NCI-H1092 (cell line): ENCODE results near the gene NRDE2.
"Not testable (repeated sequence)": the region's sequence is repeated elsewhere in the genome, so short reads cannot be mapped to it uniquely, and the experiment has no call there.

Experiments
- DNase-seq: peaks from one replicate; lab custom pipeline; 2025; lab: John Stamatoyannopoulos, UW

Gene NRDE2

DNA sequence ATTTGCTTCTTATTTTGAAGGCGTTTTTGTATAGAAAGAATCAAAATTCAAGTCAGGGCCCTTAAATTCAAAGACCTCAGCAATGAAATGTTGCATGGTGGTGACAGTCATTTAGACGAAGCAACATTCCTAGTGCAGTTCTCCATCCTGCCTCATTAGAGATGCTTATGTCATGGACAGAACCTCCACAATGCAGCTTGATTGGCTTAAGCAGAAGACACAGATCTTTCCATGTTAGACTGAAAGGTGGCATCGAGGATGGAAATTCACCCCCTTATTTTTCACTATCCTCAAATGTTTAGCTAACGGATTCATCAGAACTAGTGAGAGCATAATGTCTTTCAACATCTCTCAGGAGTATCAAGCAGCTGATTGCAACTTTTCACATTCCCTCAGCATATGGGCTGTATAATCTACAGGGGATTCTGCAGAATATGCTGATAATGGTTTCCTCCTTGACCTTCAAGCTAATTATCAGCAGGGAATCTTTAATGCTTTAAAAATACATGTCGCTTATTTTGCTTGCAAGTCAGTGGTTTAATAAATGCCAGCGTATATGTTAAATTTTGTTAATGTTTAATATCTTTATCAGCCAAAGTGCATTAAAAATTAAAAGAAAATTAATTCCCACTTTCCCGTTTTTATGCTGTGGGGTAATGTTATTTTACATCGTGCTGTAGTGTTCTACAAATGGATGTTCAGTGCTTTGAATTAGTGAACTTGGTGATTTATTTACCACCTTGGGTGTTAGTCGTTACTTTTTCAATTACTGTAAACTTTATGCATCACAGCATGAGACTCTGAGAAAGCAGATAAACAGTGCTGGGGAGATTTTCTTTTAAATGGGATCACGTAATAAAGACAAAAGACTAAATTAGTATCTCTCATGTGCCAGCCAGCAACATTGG lies 12.8 kb upstream of the NRDE2 start:
- DNase-seq = no peak

DNA sequence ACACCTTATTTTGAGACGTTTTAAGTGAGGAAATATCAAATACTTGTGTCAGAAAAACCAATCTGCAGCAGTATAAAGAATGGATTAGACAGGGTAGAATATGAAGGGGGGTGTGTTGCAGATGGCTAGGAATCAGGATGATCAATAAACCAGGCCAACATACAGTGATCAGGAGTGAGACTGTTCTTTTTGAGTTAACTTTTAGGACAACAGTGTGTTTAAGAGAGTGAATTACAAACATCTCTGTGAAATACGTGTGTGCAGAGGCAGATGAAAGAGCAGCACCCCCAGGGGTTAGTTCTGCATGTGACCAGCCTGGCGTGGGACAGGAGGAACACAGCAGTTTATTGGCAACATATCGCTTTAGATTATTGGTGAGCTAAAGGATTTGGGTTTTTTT lies 10.6 kb upstream of the NRDE2 start:
- no peak for DNase-seq

- DNase-seq = no peak
These were observed 10.0 kb upstream of the NRDE2 start for GRCh38 chr14:90341784-90342183.

GRCh38 chr14:90341232-90341631 lies 9.5 kb upstream of the NRDE2 start:
- not testable (repeated sequence) for DNase-seq

GRCh38 chr14:90336985-90337384 lies 5.2 kb upstream of the NRDE2 start:
- DNase-seq = no peak

- DNase-seq = no peak
These were observed 4.7 kb upstream of the NRDE2 start for GRCh38 chr14:90336401-90336800.

DNA sequence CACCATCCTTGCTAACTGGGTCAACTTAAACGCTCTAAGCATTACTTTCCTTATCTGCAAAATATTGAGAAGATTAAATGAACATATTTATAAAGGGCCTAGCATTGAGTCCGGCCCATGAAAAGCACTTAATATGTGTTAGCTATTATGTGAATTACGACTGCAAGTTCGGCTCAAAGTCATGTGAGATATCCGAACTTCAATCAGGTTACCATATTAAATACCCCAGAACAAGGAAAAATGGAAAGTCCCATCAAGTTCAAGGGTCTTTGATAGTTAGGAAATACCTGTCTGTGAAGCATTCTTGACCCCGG lies 487 bp upstream of the NRDE2 start:
- DNase-seq = no peak

GRCh38 chr14:90330203-90331196 lies 1.2 kb downstream of the NRDE2 start:
- DNase-seq = no peak

DNA sequence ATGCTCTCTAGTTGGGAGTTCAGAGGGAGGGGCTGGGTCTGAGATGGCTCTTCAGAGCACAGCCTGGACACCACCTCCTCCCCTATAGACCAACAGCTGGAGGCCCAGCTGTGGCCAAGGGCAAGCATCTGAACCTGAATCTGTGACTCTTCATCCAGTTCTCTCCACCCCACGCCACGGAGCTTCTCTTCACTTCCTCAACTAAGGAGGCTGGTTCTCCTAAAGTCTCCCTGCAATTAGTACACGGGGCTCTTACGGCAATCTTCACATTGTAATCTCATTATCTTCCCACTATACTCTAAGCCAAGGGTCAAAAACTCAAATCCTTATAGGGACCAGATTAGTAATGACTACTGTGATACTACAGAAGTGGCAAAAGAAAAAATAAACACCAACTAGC lies 9.8 kb downstream of the NRDE2 start:
- no peak for DNase-seq

DNA sequence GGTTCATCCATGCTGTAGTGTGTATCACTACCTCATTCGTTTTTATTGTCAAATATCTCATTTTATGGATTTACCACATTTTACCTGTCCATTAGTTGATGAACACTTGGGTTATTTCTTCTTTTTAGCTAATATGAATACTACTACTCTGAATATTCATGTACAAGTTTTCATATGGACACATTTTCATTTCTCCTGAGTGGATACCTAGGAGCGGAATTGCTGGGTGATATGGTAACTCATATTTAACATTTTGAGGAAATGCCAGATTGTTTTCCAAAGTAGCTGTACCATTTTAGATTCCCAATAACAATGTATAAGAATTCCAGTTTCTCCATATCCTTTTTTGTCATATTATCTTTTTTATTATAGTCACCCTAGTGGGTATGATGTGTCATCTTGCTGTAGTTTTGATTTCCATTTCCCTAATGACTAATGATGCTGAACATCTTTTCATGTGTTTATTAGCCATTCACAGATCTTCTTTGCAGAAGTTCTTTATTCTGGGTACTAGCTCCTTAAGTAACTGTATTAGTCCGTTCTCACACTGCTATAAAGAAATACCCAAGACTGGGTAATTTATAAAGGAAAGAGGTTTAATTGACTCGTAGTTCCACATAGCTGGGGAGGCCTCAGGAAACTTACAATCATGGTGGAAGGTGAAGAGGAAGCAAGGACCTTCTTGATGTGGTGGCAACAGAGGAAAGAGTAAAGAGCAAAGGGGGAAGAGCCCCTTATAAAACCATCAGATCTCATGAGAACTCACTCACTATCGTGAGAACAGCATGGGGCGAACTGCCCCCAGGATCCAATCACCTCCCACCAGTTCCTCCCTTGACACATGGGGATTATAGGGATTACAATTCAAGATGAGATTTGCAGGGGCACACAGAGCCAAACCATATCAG lies 11.9 kb downstream of the NRDE2 start:
- DNase-seq = no peak

DNA sequence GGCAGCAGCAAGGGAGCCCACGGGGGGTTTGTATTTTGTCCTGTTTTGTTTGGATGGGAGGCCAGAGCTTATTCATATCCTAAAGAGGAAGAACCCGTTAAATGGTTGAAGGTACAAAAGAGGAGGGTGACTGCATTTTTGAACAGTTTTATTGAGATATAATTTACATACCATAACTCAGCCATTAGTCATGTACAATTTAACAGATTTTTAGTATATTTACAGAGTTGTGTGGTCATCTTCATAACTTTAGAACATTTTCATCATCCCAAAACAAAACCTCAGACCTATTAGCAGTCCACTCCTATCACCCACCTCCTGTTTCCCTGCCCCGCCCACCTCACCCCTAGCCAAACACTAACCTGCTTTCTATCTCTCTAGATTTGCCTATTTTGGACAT lies 12.6 kb downstream of the NRDE2 start:
- DNase-seq = no peak

DNA sequence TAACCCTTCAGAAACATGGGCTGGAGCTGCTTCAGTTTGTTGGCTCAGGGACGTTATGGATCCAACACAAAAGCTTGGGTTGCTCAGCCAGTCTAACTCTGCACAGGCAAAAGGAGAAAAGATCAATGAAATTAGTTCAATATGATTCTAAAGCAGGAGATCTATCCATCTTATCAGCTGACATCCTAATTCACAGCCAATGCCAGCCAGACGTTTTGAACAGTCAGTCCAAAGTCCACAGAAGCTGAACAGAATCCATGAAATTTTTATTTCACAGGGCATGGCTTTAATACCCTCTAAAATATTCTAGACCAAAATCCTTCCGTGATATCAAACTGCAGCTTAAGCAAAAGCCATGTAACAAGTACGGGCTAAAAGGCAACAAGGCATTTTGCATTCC lies 13.7 kb downstream of the NRDE2 start:
- no peak for DNase-seq

DNA sequence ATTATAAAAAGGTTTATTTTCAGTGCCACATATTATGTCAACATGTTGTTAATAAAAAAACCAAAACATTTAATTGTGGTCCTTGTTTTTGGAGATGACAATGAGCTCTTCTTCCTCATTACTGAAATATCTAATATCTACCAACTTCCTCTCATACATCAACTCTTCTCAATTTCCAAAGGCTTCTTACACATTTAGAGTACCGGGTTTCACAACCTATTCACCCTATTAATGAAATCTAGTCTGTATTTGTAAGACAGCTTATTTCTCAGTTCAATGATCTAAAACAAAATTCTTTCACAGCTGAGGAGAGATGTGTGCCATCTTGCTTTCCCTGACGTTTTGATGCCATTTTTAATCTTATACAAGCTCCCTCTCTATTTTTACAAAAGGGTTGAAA lies 14.5 kb downstream of the NRDE2 start:
- no peak for DNase-seq

DNA sequence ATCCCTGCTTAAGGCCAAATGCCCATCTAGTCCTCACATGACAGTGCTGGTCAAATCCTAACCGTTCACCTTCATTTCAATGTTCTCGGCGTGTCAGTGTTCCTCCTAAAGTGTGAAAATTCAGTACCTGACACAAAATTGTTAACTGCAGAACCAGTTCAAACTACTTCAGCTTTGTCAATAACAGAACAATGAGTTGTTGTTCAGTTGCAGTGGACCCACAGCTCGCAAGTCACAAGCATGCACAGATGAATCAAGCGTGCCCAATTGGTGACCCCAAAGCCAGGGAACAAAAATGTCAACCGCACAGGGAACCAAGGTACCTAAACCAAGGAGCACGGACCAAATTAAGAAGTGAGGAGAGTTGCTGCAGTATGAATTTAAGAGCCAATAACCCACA lies 23.2 kb downstream of the NRDE2 start:
- DNase-seq = no peak

GRCh38 chr14:90305176-90305601 lies 26.6 kb downstream of the NRDE2 start:
- peak; percentile 5 for DNase-seq

DNA sequence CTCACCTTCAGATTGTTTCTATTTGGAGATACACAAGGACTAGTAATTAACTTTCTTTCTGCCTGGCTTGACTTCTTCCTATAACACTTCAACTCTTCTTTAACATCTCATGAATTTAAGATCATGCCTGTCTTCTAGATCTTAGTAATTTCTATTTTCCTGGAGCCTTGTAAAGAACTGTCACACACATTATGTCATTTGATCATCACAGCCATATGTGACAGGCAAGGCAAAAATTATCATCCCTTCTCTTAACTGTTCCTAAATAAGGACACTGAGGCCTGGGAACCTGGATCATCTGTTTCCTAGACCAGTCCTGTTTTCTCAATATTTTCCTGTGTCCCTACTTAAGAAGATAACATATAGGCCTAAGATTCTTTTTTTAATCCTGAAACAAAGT lies 27.2 kb downstream of the NRDE2 start:
- DNase-seq = no peak

DNA sequence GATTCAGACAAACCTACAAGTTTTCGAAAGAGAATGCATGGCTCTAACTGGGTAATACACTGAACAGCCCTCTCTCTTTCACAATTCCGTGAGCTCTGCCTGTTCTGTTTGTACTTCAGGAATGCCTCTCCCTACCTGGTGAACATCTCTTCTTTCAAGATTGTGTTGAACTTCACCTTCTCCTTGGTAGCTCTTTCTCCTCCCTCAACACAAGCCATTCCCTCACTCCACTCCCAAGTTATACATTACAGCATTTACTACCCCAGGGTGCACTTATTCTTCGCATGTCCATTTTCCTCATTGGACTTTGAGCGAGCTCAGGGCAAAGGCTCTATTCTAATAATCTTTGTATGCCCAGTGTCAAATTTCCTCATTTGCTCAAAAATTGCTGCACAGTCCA lies 28.3 kb downstream of the NRDE2 start:
- no peak for DNase-seq

DNA sequence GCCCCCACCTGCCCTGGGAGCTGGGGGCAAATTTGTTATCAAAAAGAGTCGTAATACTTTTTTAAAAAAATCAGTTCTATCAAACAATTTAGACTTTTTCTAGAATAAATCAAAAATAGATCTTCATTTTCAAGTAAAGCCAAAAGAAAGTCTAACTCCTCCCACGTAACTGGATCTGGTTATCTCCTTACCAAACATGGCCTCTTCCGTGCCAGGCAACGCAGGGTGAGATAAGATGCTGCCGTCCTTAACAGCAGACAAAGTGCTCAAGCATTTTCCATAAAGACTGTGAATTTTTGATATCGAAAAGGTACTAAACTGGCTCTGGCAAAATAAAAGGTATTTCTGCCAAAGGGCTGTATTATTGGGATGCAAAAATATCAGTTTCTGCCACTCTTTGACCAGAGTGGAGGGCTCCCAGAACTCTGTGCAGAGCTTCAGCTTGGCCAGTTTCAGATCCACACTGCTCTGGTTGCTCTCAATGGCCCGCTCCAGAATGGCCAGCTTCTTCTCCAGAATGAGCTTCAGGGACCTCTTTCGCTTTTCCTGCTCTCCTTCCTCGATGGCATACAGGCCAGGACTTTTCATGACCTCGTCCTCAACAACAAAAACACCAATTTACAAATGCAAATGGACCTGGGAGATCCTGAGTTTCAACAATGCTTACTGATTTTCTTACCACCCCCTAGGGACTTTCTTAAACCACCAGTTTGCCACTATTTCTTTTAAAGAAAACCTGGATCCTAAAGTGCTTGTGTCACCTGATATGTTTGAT lies 29.0 kb downstream of the NRDE2 start:
- DNase-seq = no peak

GRCh38 chr14:90301668-90302090 lies 30.1 kb downstream of the NRDE2 start:
- no peak for DNase-seq

DNA sequence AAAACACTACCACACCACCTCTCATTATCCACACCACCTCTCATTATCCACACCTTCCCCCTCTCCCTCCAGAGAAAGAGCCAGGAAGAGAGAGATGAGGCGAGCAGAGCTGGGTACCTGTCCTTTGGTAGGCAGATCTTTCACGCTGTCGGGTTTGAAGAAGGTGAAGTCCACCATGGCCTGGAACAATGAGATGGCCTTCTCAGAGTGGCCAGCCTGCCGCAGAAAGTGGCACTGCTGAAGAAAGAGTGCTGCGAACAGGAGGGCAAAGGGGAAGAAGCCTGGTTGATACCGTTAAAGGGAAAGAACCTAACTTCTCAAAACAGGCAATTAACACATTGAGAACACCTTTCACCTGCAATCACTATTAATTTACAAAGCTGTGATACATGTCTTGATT lies 30.6 kb downstream of the NRDE2 start:
- DNase-seq = no peak

DNA sequence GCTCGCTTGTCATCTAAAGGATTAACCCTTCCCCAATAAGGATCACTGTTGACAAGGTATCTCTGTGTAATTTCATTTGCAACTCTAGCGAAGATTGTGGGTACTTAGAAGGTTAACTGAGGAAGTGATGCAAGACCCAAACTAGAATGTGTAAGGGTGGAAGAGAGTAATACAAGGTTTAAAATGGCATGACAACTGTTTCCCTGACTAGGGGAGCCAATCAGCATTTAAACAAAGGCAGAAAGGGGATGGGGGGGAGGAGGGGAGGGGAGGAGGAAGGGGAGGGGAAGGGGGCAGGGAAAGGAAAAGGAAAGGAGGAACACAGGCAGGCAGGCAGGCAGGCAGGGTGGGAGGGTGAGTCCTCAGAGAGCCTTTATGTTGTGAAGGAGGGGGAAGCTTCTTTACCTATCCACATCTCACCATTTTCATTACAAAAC lies 31.1 kb downstream of the NRDE2 start:
- no peak for DNase-seq
